Heart left ventricle (tissue), 16 donors: Measurements from ENCODE around the gene GNG7. TPM values are rescaled to one million over a fixed set of nuclear protein-coding genes. Genes with fewer than 3 reads are reported as not detected.
"Not testable (repeated sequence)": the region's sequence is repeated elsewhere in the genome, so short reads cannot be mapped to it uniquely, and the experiment has no call there.

Experiments
- ATAC-seq, 4 donors: fragments of 200-7000 bp; cut with Tn5 transposase; one replicate each; pipeline ENCODE4 v1.9.1; 2020 to 2022; ENCODE audit warnings: moderate library complexity in 4 of 4, mild to moderate bottlenecking in 3 of 4, moderate number of reproducible peaks in 1 of 4
- DNase-seq, 5 donors: peaks; one replicate each; pipeline ENCODE4 v3.0.0-alpha.2; 2020
- H3K27ac ChIP-seq, 12 donors: fragments of 200-600 bp; sonication (generic) in 4 of 12; one replicate each; pipeline versions ENCODE4 v1.5.0 to v1.8.0; 2016 to 2022; ENCODE audit warnings: mild to moderate bottlenecking in 2 of 12
- H3K27me3 ChIP-seq, 9 donors: fragments of 200-600 bp; sonication (generic) in 2 of 9; one replicate each; pipeline versions ENCODE4 v1.5.1 to v1.8.0; 2016 to 2022; ENCODE audit warnings: mild to moderate bottlenecking in 3 of 9
- H3K36me3 ChIP-seq, 9 donors: fragments of 200-600 bp; sonication (generic) in 2 of 9; one replicate each; pipeline versions ENCODE4 v1.5.0 to v1.8.0; 2018 to 2022; ENCODE audit warnings: mild to moderate bottlenecking in 2 of 9
- H3K4me1 ChIP-seq, 12 donors: fragments of 200-600 bp; sonication (generic) in 4 of 12; one replicate each; pipeline versions ENCODE4 v1.5.0 to v1.8.0; 2016 to 2022; ENCODE audit warnings: mild to moderate bottlenecking in 3 of 12
- H3K4me3 ChIP-seq, 12 donors: fragments of 200-600 bp; sonication (generic) in 4 of 12; one replicate each; pipeline versions ENCODE4 v1.5.0 to v1.8.0; 2017 to 2022; ENCODE audit warnings: mild to moderate bottlenecking in 9 of 12, moderate library complexity in 4 of 12
- H3K9me3 ChIP-seq, 12 donors: fragments of 200-600 bp; sonication (generic) in 4 of 12; one replicate each; pipeline versions ENCODE4 v1.5.0 to v1.8.0; 2016 to 2022; ENCODE audit warnings: mild to moderate bottlenecking in 1 of 12
- POLR2A ChIP-seq, 2 donors: fragments of 450-650 bp; IDR thresholded peaks; one replicate each; pipeline ENCODE4 v1.6.1; 2017; ENCODE audit warnings: antibody characterized with exemption in 2 of 2, mild to moderate bottlenecking in 2 of 2, moderate library complexity in 2 of 2
- WGBS, 4 donors: extraction: QIAGEN DNeasy Blood & Tissue Kit in 2 of 4; methylation state at CpG; one replicate each; pipeline versions ENCODE4 v1.1.5 to v1.1.7; 2013 to 2018; 5-methylcytosine and 5-hydroxymethylcytosine counted together
- intact Hi-C, 10 donors: fragments of 100-400 bp; cut with DNase I; formaldehyde crosslinking; loops; one replicate each; pipeline versions ENCODE4 v1.11.1 to v1.14.2; 2022
- polyA plus RNA-seq, 2 donors: library from polyadenylated mRNA; stranded (reverse); fragments of 200-250 nt; gene quantifications; one replicate each; pipeline ENCODE4 v1.2.3, GENCODE V29; 2013
- total RNA-seq, 9 donors: library from RNA; depleted of rRNA in 2 of 9; stranded (reverse); fragments of >200 nt in 2 of 9; fragmentation: NEBNext Ultra II Directional in 3 of 9; extraction: Animal tissue kit (Norgen Biotek cat#: 25700) in 3 of 9; gene quantifications; one replicate each; pipeline versions ENCODE4 v1.1.0 to v1.2.4, GENCODE V29; 2016 to 2023
- TF ChIP-seq, protein P1 (sequence below), 12 donors: fragments of 200-600 bp; sonication (generic) in 4 of 12; IDR thresholded peaks; one replicate each; pipeline versions ENCODE4 v1.5.0 to v1.8.0; 2018 to 2022; ENCODE audit warnings: antibody characterized with exemption in 12 of 12, mild to moderate bottlenecking in 5 of 12
- donor health status: ischemic (EF 13 %, LVEDD 7.1; RV severe dilation, severe dysfunction).
- donor health status: healthy with polysubstance abuse.
- donor health status: DM: no; HTN: yes; CAD: no.
- donor health status: DM: no; HTN: no; CAD: no.
- donor health status: ischemic (EF 25% LVEDD 6.9; RV normal size, moderate dysfunction).
- donor health status: ischemic (EF 25% LVEDD 5.7; RV mildly dilated, moderate dysfunction).
- donor health status: healthy.
- donor health status: DM: yes; HTN: yes; CAD: no.
- donor health status: ischemic (EF 35%, LVEDD 5.7; RV mildly dilated, moderate dysfunction).
- donor health status: nonischemic (EF 11% LVEDD 7.7; RV severe dilation, severe dysfunction).
- donor health status: DM: yes; HTN: yes; CAD: no.
- donor health status: PGD.
- donor health status: ischemic (EF 29% LVEDD 5.4; RV normal size, mild dysfunction).
- donor health status: nonischemic (EF 23%, LVEDD 6.1; RV moderate dilation, normal function).

GNG7 gene
- total and polyA plus RNA-seq, 11 donors = 11.7 to 46.4 (median 24.0) TPM

DNA sequence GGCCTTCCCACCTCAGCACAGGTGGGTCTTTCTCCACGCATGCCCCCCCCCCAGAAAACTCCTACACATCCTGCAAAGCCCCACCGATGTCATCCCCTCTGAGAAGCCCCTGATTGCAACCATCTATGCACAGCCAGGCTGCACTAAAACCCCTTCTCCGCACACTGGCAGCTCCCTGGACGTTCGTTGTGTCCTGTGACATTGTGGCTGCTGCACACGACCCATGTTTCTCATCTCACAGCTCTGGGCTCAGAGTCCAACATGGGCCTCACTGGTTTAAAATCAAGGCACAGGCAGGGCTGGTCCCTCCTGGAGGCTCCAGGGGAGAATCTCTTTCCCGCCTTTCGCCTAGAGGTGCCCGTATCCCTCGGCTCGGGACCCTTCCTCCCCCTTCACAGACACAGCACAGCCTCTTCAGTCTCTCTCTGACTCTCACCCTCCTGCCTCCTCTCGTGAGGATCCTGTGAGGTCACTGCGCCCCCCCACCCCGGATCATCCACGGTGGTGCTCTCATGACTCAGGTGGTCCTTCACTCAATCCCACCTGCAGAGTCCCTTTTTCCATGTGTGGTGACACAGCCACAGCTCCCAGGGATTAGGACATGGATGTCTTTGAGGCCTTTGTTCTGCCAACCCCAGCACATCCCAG lies 155.3 kb downstream of the GNG7 start:
- no peaks in the 10 kb centered on the region for H3K36me3 ChIP-seq
- H3K4me1 ChIP-seq = peaks cover 23 to 84% (median 58%) of the 10 kb centered on the region in 12 donors
- WGBS, 4 donors = 85 to 88% (median 86%) methylated on average over 15 of the region's 15 CpGs
- ATAC-seq (no peak), DNase-seq (no peak)
- no peaks in the 10 kb centered on the region for H3K27me3 ChIP-seq
- TF ChIP-seq, protein P1, sequence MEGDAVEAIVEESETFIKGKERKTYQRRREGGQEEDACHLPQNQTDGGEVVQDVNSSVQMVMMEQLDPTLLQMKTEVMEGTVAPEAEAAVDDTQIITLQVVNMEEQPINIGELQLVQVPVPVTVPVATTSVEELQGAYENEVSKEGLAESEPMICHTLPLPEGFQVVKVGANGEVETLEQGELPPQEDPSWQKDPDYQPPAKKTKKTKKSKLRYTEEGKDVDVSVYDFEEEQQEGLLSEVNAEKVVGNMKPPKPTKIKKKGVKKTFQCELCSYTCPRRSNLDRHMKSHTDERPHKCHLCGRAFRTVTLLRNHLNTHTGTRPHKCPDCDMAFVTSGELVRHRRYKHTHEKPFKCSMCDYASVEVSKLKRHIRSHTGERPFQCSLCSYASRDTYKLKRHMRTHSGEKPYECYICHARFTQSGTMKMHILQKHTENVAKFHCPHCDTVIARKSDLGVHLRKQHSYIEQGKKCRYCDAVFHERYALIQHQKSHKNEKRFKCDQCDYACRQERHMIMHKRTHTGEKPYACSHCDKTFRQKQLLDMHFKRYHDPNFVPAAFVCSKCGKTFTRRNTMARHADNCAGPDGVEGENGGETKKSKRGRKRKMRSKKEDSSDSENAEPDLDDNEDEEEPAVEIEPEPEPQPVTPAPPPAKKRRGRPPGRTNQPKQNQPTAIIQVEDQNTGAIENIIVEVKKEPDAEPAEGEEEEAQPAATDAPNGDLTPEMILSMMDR (IDR thresholded peaks at IDR 0.05) = no peak
- no peak for TF ChIP-seq POLR2A (IDR thresholded peaks at IDR 0.05)
- intact Hi-C loops = loop anchor here in 2 of 10 donors (2.0 kb wide), 2 partner anchors 32 to 70 kb away; partner anchors contain the start of gene GADD45B (in 1 of the 2)
- peak overlapping the region; percentile 82 to 97 (median 91) for H3K27ac ChIP-seq
- H3K9me3 ChIP-seq = no peaks in the 10 kb centered on the region
- H3K4me3 ChIP-seq = peak overlapping the region in 5 of 12 donors; percentile 22 to 37 (median 33)

DNA sequence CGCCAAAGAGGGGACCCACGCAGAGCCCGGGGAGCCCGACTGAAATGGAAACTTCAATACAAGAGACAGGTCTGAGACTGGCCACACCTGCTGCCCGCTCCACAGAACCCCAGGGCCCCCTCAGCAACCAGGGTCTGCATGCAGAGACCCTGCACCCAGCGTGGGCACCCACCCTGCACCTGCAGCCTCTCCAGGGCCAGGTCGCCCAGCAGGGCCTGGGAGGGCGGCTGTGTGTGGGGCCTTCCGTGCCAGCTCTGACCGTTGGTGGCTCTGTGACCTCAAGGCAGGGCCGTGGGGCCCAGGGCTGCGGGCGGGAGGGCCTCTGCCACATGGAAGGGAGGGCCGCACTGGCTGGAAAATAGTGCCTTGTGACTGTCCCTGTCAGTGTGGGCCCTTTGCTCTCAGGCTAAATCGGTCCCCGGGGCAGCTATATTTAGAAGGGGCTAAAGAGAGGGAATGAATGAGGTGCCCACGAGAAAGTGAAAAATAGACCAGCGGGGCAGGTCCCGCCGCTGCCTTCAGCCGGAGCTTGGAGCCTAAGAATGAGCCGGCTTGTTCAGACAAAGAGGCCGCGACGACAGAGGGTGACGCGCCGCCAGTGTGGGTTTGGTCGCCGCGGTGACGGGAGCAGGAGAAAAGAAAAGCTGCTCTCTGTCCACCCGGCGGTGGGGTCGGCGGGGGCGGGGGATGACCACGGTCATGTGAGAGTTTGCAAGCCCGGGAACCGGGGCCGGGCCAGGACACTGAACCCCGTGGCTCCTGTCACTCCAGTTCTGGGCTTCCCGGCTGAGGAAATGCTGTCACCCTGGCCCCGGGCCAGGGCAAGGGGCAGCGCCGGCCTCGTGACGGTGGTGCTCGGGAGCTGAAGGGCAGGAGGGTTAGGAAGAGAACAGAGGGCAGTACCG lies 156.1 kb downstream of the GNG7 start:
- no peaks in the 10 kb centered on the region for H3K36me3 ChIP-seq
- no peaks in the 10 kb centered on the region for H3K27me3 ChIP-seq
- 17 to 25% (median 22%) methylated on average over 40 to 50 of the region's 50 CpGs for WGBS, 4 donors
- DNase-seq (peak; percentile 81 to 93 (median 91)), ATAC-seq (peak; percentile 66 to 76 (median 71))
- H3K27ac ChIP-seq = peak overlapping the region; percentile 82 to 97 (median 91)
- H3K9me3 ChIP-seq = no peaks in the 10 kb centered on the region
- intact Hi-C loops = loop anchor here in 3 of 10 donors (1.0 to 2.0 kb wide), 3 partner anchors 32 to 70 kb away; partner anchors contain the start of gene GADD45B (in 1 of the 3)
- H3K4me3 ChIP-seq = peak overlapping the region in 9 of 12 donors; percentile 8 to 40 (median 33)
- peak in 1 of 2 donors; percentile 25 for TF ChIP-seq POLR2A (IDR thresholded peaks at IDR 0.05)
- TF ChIP-seq, protein P1 (IDR thresholded peaks at IDR 0.05) = no peak
- H3K4me1 ChIP-seq = peaks cover 23 to 87% (median 65%) of the 10 kb centered on the region in 12 donors

DNA sequence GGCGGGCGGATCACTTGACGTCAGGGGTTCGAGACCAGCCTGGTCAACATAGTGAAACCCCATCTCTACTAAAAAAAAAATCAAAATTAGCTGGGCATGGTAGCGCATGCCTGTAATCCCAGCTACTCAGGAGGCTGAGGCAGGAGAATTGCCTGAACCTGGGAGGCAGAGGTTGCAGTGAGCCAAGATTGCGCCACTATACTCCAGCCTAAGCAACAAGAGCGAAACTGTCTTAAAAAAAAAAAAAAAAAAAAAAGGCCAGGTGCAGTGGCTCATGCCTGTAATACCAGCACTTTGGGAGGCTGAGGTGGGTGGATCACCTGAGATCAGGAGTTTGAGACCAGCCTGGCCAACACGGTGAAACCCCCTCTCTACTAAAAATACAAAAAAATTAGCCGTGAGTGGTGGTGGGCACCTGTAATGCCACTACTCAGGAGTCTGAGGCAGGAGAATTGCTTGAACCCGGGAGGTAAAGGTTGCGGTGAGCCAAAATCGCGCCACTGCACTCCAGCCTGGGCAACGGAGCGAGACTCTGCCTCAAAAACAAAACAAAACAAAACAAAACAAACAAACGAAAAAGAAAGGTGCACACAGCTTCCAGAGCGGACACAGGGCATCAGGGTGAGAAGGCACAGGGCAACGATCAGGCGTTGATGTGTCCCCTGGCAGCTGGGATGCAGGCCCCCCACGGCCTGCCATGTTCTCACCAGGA lies 156.9 kb downstream of the GNG7 start:
- Histone ChIP-seq H3K4me3 (peak overlapping the region in 2 of 12 donors; percentile 33 to 40), H3K4me1 (peaks cover 23 to 89% (median 68%) of the 10 kb centered on the region in 12 donors), H3K27ac (peak overlapping the region; percentile 82 to 97 (median 91))
- H3K36me3 ChIP-seq, ATAC-seq, DNase-seq, H3K9me3 ChIP-seq, H3K27me3 ChIP-seq: not testable (repeated sequence)
- intact Hi-C loops = loop anchor here in 4 of 10 donors (1.0 to 2.0 kb wide), 3 partner anchors 33 to 69 kb away; partner anchors contain the start of gene GADD45B (in 1 of the 4)
- WGBS, 4 donors = 83 to 87% (median 84%) methylated on average over 20 of the region's 20 CpGs
